HFFc6 (cell line): ENCODE data around the gene MACF1. TPM values are rescaled to one million over a fixed set of nuclear protein-coding genes. Genes with fewer than 3 reads are reported as not detected.
"Not testable (repeated sequence)": the region's sequence is repeated elsewhere in the genome, so short reads cannot be mapped to it uniquely, and the experiment has no call there.

ENCODE experiments used
- DNase-seq: peaks from one replicate; pipeline ENCODE4 v3.0.0-alpha.2; 2018
- H3K27ac Mint-ChIP-seq: 2 replicates; pipeline ENCODE4 v1.8.0; 2020; ENCODE audit warnings: mild to moderate bottlenecking, mixed read lengths
- H3K27me3 Mint-ChIP-seq: 2 replicates; pipeline ENCODE4 v1.8.0; 2021; ENCODE audit warnings: mild to moderate bottlenecking, moderate library complexity, mixed read lengths; ENCODE audit not compliant: insufficient read depth
- H3K36me3 Mint-ChIP-seq: 2 replicates; pipeline ENCODE4 v1.8.0; 2021; ENCODE audit warnings: low read depth, mixed read lengths
- H3K4me1 Mint-ChIP-seq: 2 replicates; pipeline ENCODE4 v1.8.0; 2020; ENCODE audit warnings: low read depth, mixed read lengths
- H3K4me3 Mint-ChIP-seq: 2 replicates; pipeline ENCODE4 v1.8.0; 2020; ENCODE audit warnings: mild to moderate bottlenecking, moderate library complexity, mixed read lengths
- H3K9me3 Mint-ChIP-seq: 2 replicates; pipeline ENCODE4 v1.8.0; 2020; ENCODE audit warnings: mild to moderate bottlenecking, mixed read lengths
- CTCF ChIP-seq: fragments of 200-600 bp; sonication (generic); IDR thresholded peaks from 2 replicates; pipeline ENCODE4 v1.5.0; 2021; ENCODE audit warnings: antibody characterized with exemption, mild to moderate bottlenecking
- total RNA-seq, 6 experiments: library from RNA; stranded (reverse); fragmentation: NEBNext Ultra II Directional; extraction: Animal tissue kit (Norgen Biotek cat#: 25700); gene quantifications; 2 replicates in 1 of 6; 3 replicates in 5 of 6; pipeline ENCODE4 v1.2.3, GENCODE V29; 2021

Gene MACF1
- total RNA-seq, 6 experiments from 2014 or later = 201 to 308 (median 223) TPM

DNA sequence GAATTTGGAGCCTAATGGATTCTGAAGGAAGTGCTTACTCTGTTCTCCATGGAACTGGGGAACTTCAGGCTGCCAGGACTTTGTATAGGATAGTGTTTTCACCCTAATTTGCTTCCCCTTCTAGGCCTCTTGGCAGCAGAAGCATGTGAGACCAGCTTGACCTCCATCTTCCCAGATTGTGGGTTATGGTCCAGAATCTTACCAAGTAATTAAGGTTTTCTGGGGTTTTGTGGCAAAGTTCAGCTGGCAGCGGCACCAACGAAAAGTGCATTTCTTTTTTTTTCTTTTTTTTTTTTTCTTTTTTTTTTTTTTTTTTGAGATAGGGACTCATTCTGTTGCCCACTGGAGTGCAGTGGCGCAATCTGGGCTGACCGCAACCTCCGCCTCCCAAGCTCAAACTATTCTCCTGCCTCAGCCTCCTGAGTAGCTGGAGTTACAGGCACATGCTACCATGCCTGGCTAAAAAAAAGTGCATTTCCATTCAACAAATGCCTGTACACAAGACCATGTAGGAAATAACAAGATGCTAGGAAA lies 283.6 kb downstream of the MACF1 start:
- H3K27ac Mint-ChIP-seq = no peak overlapping the region
- no peaks in the 10 kb centered on the region; the same call in 1 of the 2 replicates for H3K4me1 Mint-ChIP-seq
- no peaks in the 10 kb centered on the region for H3K9me3 Mint-ChIP-seq
- peaks cover 13% of the 10 kb centered on the region for H3K36me3 Mint-ChIP-seq
- TF ChIP-seq CTCF = no peak
- peaks cover 33% of the 10 kb centered on the region for H3K27me3 Mint-ChIP-seq
- no peak for DNase-seq
- H3K4me3 Mint-ChIP-seq = no peak overlapping the region

DNA sequence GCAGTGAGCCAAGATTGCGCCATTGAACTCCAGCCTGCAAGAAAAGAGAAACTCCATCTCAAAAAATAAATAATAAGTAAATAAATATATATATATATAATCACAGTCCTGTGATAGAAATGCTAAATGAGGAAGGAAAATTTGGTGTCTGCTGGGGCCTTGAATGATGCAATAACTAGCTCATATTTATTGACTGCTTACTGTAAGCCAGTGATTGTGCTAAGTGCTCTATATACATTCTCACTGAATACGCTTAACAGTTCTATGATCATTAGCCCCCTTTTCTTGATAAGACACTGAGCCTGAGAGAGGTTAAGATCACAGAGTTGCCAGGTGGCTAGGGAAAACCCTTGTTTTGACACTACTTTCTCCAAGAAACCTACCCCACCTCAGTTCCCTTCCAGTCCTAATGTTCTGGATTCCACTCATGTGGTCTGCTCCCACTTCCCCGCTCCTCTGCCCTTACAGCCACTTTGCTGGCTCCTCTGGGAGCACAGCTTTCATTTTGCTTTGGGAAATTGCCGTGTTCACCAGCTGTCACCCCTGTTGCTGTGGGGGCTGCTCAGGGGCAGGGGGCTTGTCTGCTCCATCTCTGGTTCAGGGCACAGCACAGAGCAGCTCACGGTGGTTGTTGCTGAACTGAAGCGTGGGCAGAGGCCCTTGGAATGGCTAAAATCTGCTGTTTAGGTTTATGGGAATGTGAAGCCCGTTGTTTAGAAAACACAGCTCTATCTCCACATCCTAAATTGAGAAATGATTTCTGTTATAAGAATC lies 284.5 kb downstream of the MACF1 start:
- no peaks in the 10 kb centered on the region; the same call in 1 of the 2 replicates for H3K4me1 Mint-ChIP-seq
- H3K27me3 Mint-ChIP-seq = peaks cover 33% of the 10 kb centered on the region
- H3K9me3 Mint-ChIP-seq = no peaks in the 10 kb centered on the region
- no peak for TF ChIP-seq CTCF
- H3K36me3 Mint-ChIP-seq = peaks cover 9% of the 10 kb centered on the region
- DNase-seq = no peak
- no peak overlapping the region; the same call in 1 of the 2 replicates for H3K4me3 Mint-ChIP-seq
- H3K27ac Mint-ChIP-seq = no peak overlapping the region

- DNase-seq = no peak
- Mint-ChIP-seq H3K9me3 (no peaks in the 10 kb centered on the region), H3K36me3 (peaks cover 9% of the 10 kb centered on the region), H3K4me3 (no peak overlapping the region; the same call in 1 of the 2 replicates), H3K4me1 (no peaks in the 10 kb centered on the region; the same call in 1 of the 2 replicates), H3K27me3 (peaks cover 33% of the 10 kb centered on the region), H3K27ac (no peak overlapping the region; the same call in 1 of the 2 replicates)
- TF ChIP-seq CTCF = no peak
Observed at GRCh38 chr1:39489567-39490239, 285.2 kb downstream of the MACF1 start.

GRCh38 chr1:39490596-39491145 lies 286.2 kb downstream of the MACF1 start:
- peak overlapping the region; percentile 67; the same call in 1 of the 2 replicates for H3K4me3 Mint-ChIP-seq
- no peaks in the 10 kb centered on the region; the same call in 1 of the 2 replicates for H3K4me1 Mint-ChIP-seq
- peaks cover 2% of the 10 kb centered on the region for H3K36me3 Mint-ChIP-seq
- no peak for TF ChIP-seq CTCF
- H3K27me3 Mint-ChIP-seq = peaks cover 33% of the 10 kb centered on the region
- no peaks in the 10 kb centered on the region for H3K9me3 Mint-ChIP-seq
- no peak overlapping the region for H3K27ac Mint-ChIP-seq
- DNase-seq = no peak

- Mint-ChIP-seq H3K9me3 (no peaks in the 10 kb centered on the region), H3K36me3 (no peaks in the 10 kb centered on the region), H3K4me1 (no peaks in the 10 kb centered on the region; the same call in 1 of the 2 replicates), H3K27me3 (peaks cover 33% of the 10 kb centered on the region), H3K27ac (no peak within 1 kb of the TSS), H3K4me3 (peak within 1 kb of the TSS; percentile 67; the same call in 1 of the 2 replicates)
- no peak for TF ChIP-seq CTCF
- DNase-seq = no peak
Observed at GRCh38 chr1:39491146-39491921, 286.8 kb downstream of the MACF1 start, which contains the start of gene BMP8A. Gene BMP8A (plus strand): TSS chr1:39491636. CDS start chr1:39491992, 356 bp downstream.

DNA sequence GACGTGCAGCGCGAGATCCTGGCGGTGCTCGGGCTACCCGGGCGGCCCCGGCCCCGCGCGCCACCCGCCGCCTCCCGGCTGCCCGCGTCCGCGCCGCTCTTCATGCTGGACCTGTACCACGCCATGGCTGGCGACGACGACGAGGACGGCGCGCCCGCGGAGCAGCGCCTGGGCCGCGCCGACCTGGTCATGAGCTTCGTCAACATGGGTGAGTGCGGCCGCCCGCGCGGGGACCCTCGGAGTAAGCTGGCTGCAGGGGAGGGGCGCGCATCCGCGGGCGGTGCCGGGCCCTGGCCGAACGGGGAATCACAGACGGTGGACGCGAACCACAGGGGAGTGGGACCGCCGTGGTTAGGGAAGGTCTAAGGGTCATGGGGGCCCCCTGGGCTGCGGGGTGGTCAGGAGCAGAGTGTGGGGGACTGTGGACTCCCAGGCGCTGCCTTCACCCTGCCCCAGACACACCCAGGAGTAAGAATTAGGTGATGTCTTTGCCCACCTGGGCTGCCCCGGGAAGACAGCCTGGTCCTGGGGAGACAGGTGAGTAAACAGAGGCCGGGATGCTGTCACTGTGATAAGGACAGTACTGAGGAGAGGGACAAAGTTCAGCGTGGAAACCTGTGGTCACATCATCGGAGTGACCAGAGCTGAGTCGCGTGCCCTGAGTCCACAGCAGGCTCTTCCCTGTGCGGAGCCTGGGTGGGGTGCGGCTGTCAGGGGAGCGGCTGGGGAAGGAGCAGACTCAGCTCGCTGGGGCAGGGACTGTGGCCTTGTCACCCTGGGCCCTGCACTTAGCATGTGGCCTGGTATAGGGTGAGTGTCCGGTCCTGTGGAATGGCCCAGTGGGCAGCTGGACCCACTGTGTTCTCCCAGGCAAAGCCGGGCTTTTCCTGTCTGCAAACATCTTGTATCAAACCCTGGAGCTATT lies 287.9 kb downstream of the MACF1 start:
- H3K4me3 Mint-ChIP-seq = peak overlapping the region; percentile 45; the same call in 1 of the 2 replicates
- not testable (repeated sequence) for H3K9me3 Mint-ChIP-seq, H3K27ac Mint-ChIP-seq, H3K4me1 Mint-ChIP-seq, H3K36me3 Mint-ChIP-seq, DNase-seq
- H3K27me3 Mint-ChIP-seq = peaks cover 32% of the 10 kb centered on the region
